C4-2B (cell line): Measurements from ENCODE around the gene PUS3.

Source experiments
- H3K27ac ChIP-seq: fragments of 450-650 bp; 2 replicates; pipeline ENCODE4 v1.5.1; 2017
- ZFX ChIP-seq: fragments of 450-650 bp; IDR thresholded peaks from 2 replicates; pipeline ENCODE4 v1.6.1; 2017
- TF ChIP-seq, protein P1 (sequence below): fragments of 450-650 bp; conservative IDR thresholded peaks from 2 replicates; pipeline ENCODE4 v1.5.1; 2017; ENCODE audit warnings: mild to moderate bottlenecking

The PUS3 gene, protein sequence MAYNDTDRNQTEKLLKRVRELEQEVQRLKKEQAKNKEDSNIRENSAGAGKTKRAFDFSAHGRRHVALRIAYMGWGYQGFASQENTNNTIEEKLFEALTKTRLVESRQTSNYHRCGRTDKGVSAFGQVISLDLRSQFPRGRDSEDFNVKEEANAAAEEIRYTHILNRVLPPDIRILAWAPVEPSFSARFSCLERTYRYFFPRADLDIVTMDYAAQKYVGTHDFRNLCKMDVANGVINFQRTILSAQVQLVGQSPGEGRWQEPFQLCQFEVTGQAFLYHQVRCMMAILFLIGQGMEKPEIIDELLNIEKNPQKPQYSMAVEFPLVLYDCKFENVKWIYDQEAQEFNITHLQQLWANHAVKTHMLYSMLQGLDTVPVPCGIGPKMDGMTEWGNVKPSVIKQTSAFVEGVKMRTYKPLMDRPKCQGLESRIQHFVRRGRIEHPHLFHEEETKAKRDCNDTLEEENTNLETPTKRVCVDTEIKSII

DNA sequence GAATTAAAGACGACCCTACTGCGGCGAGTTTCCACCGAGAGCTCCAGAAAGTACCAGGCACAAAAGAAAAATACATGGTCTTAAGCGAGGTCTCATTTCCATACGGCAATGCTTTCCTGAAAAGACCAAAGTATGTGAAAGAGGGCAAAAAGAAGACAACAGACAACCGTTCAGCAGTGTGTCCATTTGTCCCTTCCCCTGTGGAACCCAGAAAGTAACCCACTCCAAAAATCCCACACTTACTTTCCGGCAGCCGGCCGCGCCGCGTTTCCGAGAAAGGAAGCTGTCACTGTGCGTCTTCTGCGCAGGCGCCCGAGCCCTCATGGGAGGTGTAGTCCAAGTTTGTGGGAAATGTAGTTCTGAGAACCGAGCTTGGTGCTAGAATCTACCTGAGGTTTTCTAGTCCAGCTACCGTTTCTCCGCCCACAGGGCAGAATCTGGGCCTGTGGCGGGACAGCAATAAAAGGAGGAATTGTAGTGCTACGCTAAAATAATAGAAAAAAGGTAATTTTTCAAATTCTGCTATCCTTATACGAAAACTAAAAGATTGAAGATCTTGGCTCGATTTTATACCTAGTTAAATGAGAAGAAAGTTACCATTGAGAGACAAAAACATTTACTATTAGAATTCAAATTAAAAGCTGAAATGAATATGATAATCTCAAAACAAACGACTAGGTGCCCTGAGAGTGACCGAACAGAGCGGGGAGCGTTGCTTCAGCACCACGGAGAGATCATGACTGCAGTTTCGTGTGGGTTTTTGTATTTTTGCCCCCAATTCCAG lies at the start of gene PUS3:
PUS3 (minus strand) TSS at position 280 of the 784 bp plus-strand sequence. CDS start 6,922 bp downstream, outside the sequence.
- H3K27ac ChIP-seq = peak within 1 kb of the TSS; percentile 63

DNA sequence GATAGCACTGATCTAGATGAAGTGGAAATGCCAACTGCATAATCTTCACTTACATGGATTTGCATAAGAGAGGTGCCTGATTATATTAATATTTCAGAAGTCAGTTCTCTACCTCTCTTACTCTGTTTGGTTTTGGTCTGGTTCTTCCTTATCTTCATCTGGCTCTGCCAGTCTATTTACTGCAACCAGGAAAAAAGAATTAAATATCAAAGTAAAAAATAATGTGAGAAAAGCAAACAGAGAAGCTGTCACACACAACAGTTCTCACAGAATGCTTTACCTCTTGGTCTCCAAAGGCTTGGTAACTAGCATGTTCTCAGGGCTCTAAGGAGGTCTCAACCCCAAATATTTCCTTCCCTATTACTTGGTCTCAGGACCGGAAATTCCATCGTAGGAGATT lies 49.6 kb upstream of the PUS3 start:
- TF ChIP-seq, protein P1, sequence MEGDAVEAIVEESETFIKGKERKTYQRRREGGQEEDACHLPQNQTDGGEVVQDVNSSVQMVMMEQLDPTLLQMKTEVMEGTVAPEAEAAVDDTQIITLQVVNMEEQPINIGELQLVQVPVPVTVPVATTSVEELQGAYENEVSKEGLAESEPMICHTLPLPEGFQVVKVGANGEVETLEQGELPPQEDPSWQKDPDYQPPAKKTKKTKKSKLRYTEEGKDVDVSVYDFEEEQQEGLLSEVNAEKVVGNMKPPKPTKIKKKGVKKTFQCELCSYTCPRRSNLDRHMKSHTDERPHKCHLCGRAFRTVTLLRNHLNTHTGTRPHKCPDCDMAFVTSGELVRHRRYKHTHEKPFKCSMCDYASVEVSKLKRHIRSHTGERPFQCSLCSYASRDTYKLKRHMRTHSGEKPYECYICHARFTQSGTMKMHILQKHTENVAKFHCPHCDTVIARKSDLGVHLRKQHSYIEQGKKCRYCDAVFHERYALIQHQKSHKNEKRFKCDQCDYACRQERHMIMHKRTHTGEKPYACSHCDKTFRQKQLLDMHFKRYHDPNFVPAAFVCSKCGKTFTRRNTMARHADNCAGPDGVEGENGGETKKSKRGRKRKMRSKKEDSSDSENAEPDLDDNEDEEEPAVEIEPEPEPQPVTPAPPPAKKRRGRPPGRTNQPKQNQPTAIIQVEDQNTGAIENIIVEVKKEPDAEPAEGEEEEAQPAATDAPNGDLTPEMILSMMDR = no peak
- no peak for TF ChIP-seq ZFX
- H3K27ac ChIP-seq = peak overlapping the region; percentile 14; the same call in 1 of the 2 replicates

More for the DNA sequence above, at the start of gene PUS3:
- TF ChIP-seq, protein P1 = no peak
- TF ChIP-seq ZFX = no peak

DNA sequence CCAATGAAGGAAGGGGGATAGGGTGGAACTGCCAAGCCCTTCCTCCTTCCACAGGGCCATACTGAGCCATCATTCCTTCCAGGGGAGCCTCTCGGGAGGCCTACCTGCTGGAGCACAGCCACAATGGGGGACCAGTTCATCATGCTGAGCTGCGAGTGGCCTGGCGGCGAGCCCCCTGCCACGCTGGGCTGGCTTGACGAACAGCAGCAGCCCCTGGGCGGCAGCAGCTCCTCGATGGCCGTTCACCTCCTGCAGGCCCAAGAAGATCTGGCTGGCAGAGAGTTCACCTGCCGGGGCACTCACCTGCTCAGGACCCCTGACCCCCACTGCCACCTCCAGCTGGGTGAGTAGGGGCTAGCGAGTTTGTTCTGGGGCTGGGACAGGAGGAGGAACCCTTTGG lies 48.7 kb upstream of the PUS3 start:
- no peak overlapping the region for H3K27ac ChIP-seq
- TF ChIP-seq, protein P1 = no peak
- TF ChIP-seq ZFX = no peak

DNA sequence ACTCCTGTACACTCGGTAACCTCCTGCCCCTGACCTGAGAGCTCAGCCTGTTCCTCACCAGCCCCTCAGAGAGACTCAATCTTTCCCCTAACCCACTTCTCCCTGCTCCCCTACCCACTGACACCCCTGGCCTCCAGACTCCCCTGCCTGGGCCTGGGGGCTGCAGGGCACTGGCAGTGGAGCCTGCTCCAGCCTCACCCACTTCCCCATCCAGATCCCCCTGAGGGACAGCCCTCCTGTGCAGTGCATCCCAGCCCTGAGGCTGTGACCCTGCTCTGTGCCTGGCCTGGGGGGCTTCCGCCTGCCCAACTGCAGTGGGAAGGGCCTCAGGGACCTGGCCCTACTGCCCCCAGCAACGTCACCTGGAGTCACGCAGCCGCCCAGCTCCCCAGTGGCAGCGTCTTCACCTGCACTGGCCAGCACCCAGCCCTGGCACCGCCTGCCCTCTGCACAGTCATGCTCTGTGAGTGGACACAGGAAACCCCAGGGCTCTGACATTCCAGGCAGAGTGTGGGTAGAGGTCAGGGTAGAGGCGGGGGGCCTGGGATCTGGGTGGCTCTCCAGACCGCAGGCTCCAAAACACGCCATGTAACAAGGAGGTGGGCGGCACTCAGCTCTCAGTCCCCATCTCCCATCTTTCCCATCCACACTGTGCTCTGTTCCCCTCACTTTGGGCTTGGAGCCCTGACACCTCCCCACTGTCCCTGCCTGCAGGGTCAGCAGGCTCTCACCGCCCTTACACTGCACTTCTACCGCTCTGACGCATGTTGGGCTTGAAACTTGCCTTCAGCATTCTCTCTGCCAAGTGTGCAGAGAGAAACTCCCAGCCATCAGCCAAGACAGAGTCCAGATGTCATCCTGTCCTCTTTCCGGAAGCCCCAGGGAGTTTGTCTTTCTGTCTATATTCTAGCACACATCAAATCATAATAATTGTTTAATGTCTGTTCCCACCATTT lies 48.0 kb upstream of the PUS3 start:
- H3K27ac ChIP-seq = no peak overlapping the region
- TF ChIP-seq, protein P1 = no peak
- no peak for TF ChIP-seq ZFX

DNA sequence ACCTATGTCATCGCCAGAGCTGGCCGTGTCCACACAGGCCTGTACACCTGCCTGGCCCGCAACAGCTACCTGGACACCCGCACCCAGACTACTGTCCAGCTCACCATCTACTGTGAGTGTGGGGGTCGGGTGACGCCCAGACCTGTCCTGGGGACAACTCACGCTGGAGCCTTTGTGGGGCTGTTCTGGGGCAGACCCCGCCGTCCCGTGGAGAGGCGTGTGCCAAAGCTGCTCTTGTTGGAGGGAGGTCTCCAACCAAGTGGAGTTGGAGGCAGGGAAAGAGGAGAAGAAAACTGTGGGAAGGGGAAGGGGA lies 47.1 kb upstream of the PUS3 start:
- H3K27ac ChIP-seq = no peak overlapping the region
- TF ChIP-seq, protein P1 = no peak
- TF ChIP-seq ZFX = no peak

DNA sequence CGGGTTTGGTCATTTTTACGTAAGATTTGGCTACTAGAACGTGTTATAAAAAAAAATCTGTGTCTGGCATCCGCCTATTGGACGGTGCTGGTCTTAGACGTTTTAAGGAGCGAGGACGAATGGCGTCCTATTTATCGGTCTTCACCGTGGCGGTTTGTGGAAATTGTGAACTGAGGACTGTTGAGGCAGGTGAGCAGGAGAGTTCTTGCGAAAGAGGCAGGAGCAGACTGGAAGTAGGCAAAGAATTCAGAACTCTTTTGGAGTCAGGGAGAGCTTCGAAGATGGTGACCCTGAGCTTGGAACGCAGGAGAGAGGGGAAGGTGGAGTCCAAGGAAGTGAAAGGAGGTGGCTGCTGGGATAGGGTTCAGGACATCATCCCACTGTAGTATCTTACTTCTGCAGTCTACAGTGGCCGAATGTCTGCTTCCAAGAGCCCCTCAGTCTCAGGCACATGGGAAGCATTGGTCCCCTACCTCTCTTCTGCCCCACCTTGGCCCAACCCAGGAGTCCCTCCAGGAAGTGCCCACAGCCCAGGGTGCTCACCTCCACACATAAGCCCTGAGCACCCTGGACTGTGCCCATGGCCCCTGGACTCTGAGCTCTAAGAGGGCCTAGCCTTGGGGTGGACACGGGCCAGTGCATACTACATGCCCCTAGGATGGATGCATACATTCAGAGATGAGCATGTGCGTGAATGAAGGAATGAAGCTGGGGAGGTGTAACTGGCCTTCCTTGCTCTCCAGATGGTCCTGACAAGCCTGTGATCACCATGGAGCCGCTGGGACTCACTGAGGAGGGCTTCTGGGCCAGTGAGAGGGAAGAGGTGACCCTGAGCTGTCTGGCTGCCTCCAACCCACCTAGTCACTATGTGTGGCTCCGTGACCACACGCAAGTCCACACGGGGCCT lies 46.5 kb upstream of the PUS3 start:
- TF ChIP-seq, protein P1 = no peak
- TF ChIP-seq ZFX = no peak
- no peak overlapping the region for H3K27ac ChIP-seq
